Hematopoietic multipotent progenitor cell treated with erythropoietin and hydrocortisone succinate and interleukin-3 and kit ligand, for 17 days (in vitro differentiated cells): ENCODE results near the gene UCN.

Experiments used
- DNase-seq: peaks from one replicate; pipeline ENCODE4 v3.0.0-alpha.2; 2015; ENCODE audit warnings: low spot score

UCN gene

GRCh38 chr2:27261241-27261925 lies 46.9 kb downstream of the UCN start:
- DNase-seq: no peak

DNA sequence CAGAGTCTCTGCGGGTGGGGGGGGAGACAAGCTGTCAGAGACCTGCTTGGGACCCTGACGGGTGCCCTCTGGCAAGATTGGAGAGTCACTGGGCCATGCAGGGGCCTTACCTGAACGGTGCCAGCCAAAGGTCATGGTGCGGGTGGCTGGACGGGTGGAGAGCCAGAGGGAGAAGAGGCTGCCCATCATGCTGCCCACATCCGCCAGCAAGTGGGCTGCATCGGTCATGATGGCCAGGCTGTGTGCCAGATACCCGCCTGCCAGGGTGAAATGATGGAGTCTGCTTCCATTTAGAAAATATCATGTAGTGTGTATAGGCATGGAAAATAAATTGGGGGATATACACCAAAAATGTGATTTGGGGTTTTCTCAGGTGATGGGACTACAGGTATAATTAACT lies 50.2 kb downstream of the UCN start:
- no peak for DNase-seq
